ENCODE results near the gene NCF1. TPM values are rescaled to one million over a fixed set of nuclear protein-coding genes. Genes with fewer than 3 reads are reported as not detected.
"Not testable (repeated sequence)": the region's sequence is repeated elsewhere in the genome, so short reads cannot be mapped to it uniquely, and the experiment has no call there.

The NCF1 gene
- total RNA-seq, 1 donor = not detected

GRCh38 chr7:74815882-74816281 lies 42.1 kb downstream of the NCF1 start:
- H3K4me3 ChIP-seq (ENCODE audit: insufficient read depth, low read length); H3K79me2 ChIP-seq (ENCODE audit: insufficient read depth, low read length); H4K20me1 ChIP-seq (ENCODE audit: insufficient read depth, low read length); DNase-seq (ENCODE audit: insufficient read length, low spot score, missing footprints); H3K9me3 ChIP-seq (ENCODE audit: low read depth, low read length); H3K27ac ChIP-seq (ENCODE audit: low read depth, low read length); H3K36me3 ChIP-seq (ENCODE audit: insufficient read depth, low read length); H3K4me2 ChIP-seq (ENCODE audit: insufficient read depth, low read length); H3K27me3 ChIP-seq (ENCODE audit: insufficient read depth, low read length); H3K4me1 ChIP-seq (ENCODE audit: insufficient read depth, low read length); H2AFZ ChIP-seq (ENCODE audit: low read length): not testable (repeated sequence)

GRCh38 chr7:74820146-74820805 lies 46.5 kb downstream of the NCF1 start:
- H3K27ac ChIP-seq (ENCODE audit: low read depth, low read length); H3K36me3 ChIP-seq (ENCODE audit: insufficient read depth, low read length); DNase-seq (ENCODE audit: insufficient read length, low spot score, missing footprints); H3K79me2 ChIP-seq (ENCODE audit: insufficient read depth, low read length); H3K4me1 ChIP-seq (ENCODE audit: insufficient read depth, low read length); H2AFZ ChIP-seq (ENCODE audit: low read length); H3K27me3 ChIP-seq (ENCODE audit: insufficient read depth, low read length); H3K9me3 ChIP-seq (ENCODE audit: low read depth, low read length); H3K4me3 ChIP-seq (ENCODE audit: insufficient read depth, low read length); H4K20me1 ChIP-seq (ENCODE audit: insufficient read depth, low read length); H3K4me2 ChIP-seq (ENCODE audit: insufficient read depth, low read length): not testable (repeated sequence)

GRCh38 chr7:74821259-74821658 lies 47.4 kb downstream of the NCF1 start:
- H3K36me3 ChIP-seq (ENCODE audit: insufficient read depth, low read length); H2AFZ ChIP-seq (ENCODE audit: low read length); H3K27ac ChIP-seq (ENCODE audit: low read depth, low read length); H3K79me2 ChIP-seq (ENCODE audit: insufficient read depth, low read length); H3K4me2 ChIP-seq (ENCODE audit: insufficient read depth, low read length); H3K9me3 ChIP-seq (ENCODE audit: low read depth, low read length); DNase-seq (ENCODE audit: insufficient read length, low spot score, missing footprints); H3K4me3 ChIP-seq (ENCODE audit: insufficient read depth, low read length); H4K20me1 ChIP-seq (ENCODE audit: insufficient read depth, low read length); H3K27me3 ChIP-seq (ENCODE audit: insufficient read depth, low read length); H3K4me1 ChIP-seq (ENCODE audit: insufficient read depth, low read length): not testable (repeated sequence)

GRCh38 chr7:74829959-74830358 lies 56.1 kb downstream of the NCF1 start:
- H3K4me1 ChIP-seq (ENCODE audit: insufficient read depth, low read length); H3K36me3 ChIP-seq (ENCODE audit: insufficient read depth, low read length); H3K27ac ChIP-seq (ENCODE audit: low read depth, low read length); H3K4me2 ChIP-seq (ENCODE audit: insufficient read depth, low read length); H3K9me3 ChIP-seq (ENCODE audit: low read depth, low read length); DNase-seq (ENCODE audit: insufficient read length, low spot score, missing footprints); H3K4me3 ChIP-seq (ENCODE audit: insufficient read depth, low read length); H2AFZ ChIP-seq (ENCODE audit: low read length); H3K27me3 ChIP-seq (ENCODE audit: insufficient read depth, low read length); H3K79me2 ChIP-seq (ENCODE audit: insufficient read depth, low read length); H4K20me1 ChIP-seq (ENCODE audit: insufficient read depth, low read length): not testable (repeated sequence)

GRCh38 chr7:74830411-74830810 lies 56.6 kb downstream of the NCF1 start:
- H3K79me2 ChIP-seq (ENCODE audit: insufficient read depth, low read length); H2AFZ ChIP-seq (ENCODE audit: low read length); H3K4me1 ChIP-seq (ENCODE audit: insufficient read depth, low read length); H3K36me3 ChIP-seq (ENCODE audit: insufficient read depth, low read length); H3K27ac ChIP-seq (ENCODE audit: low read depth, low read length); H3K4me3 ChIP-seq (ENCODE audit: insufficient read depth, low read length); H4K20me1 ChIP-seq (ENCODE audit: insufficient read depth, low read length); DNase-seq (ENCODE audit: insufficient read length, low spot score, missing footprints); H3K27me3 ChIP-seq (ENCODE audit: insufficient read depth, low read length); H3K9me3 ChIP-seq (ENCODE audit: low read depth, low read length); H3K4me2 ChIP-seq (ENCODE audit: insufficient read depth, low read length): not testable (repeated sequence)

Other genes with a start within 250 kb of the NCF1 start
- gene GTF2I, start 116.3 kb upstream of the NCF1 start, total RNA-seq = 143 and 153 TPM in 2 replicates
- gene GTF2IRD2, start 77.6 kb downstream of the NCF1 start, total RNA-seq = 12.7 and 17.0 TPM in 2 replicates
- gene CASTOR2, start 190.7 kb downstream of the NCF1 start, total RNA-seq = 17.0 and 24.8 TPM in 2 replicates

Measured in osteoblast (primary cell).